Stimulated activated CD8-positive, alpha-beta memory T cell treated with anti-CD3 and anti-CD28 coated beads, Interleukin-7, amount 100 ng/mL, for 48 hours (primary cell): ENCODE data around the gene MORN1.

ENCODE experiments used
- DNase-seq, 2 donors: peaks; one replicate each; pipeline ENCODE4 v3.0.0-alpha.2; 2020; ENCODE audit warnings: low read depth in 1 of 2; ENCODE audit errors: extremely low read depth in 1 of 2

The MORN1 gene

DNA sequence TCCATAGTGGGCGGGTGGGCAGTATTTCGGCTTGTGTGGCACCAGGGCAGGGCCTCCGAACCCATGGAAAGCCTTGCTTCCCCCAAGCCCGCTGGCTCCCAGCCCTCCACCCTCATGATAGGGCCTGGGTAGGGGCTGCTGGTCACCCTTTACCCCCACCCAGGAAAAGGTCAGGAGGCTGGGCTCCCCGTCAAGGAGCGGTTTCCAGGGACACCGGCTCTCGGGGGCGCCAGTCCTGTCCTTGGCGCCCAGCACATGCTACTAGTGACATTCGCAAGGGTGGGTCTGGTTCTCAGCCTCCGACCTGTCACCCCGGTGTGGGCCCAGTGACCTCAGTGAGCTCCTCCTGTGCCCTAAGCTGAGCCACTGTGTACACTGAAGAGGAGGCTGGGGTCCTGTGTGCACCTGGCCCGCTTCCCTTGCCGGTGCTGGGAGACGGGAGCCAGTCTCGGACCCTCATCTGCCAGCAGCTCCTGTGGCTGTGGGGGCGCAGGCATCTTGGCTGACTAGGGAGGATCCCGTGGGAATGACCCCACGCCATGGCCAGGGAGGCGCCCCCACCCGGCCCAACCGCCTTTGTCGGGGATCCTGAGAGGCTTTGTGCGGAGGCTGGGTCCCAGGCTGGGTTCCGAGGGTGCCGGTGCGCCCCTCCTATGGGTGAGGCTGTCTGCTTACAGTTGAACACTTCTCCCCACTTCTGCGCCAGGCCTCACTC, 108.6 kb downstream of the MORN1 start:
- DNase-seq = no peak

DNA sequence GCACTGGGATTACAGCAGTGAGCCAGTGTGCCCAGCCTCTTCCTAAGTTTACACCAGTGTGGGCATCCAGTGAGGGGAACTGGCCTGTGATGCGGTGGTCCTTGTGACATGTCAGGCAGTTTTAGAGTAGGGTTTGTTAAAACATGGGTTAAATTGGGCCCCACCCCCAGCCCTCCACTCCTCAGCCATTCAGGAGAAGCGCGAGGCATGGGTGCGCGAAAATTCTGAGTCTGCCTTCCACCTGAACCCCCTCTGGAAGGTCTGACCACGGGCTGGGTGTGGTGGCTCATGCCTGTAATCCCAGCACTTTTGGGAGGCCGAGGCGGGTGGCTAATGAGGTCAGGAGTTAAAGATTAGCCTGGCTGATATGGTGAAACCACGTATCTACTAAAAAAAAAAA, 111.5 kb downstream of the MORN1 start:
- DNase-seq = no peak

- no peak for DNase-seq
Measured at GRCh38 chr1:2279210-2279639, 112.1 kb downstream of the MORN1 start.

DNA sequence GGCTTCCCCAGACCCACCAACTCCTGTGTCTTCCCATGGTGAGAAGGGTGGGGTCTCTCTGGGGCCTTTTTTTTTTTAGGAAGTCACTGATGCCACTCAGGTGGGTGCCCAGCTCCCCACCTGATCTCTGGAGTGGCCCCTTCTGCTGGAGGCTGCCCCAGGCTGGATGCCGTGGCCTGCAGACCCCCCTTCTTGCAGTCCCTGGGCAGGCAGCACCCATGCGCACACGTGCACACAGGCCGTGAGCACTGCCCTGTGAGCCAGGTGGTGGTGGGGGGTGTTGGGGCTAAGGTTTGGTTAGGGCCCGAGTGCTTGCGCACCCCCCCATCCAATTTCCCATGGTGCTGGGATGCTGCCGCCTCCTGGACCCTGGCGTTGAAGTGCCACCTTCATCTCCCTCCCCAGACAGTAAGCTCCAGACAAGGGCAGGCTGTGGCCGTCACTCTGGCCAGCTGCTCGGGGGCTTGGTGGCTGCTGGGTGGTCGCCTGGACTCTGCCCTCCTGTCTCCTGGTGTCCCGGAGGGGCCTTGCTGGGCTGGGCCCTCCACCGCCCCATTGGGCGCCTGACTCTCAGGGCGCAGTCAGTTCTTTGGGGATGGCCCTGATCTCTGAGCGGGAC, 112.7 kb downstream of the MORN1 start:
- no peak for DNase-seq

GRCh38 chr1:2277741-2278488, 113.4 kb downstream of the MORN1 start:
- no peak for DNase-seq

DNA sequence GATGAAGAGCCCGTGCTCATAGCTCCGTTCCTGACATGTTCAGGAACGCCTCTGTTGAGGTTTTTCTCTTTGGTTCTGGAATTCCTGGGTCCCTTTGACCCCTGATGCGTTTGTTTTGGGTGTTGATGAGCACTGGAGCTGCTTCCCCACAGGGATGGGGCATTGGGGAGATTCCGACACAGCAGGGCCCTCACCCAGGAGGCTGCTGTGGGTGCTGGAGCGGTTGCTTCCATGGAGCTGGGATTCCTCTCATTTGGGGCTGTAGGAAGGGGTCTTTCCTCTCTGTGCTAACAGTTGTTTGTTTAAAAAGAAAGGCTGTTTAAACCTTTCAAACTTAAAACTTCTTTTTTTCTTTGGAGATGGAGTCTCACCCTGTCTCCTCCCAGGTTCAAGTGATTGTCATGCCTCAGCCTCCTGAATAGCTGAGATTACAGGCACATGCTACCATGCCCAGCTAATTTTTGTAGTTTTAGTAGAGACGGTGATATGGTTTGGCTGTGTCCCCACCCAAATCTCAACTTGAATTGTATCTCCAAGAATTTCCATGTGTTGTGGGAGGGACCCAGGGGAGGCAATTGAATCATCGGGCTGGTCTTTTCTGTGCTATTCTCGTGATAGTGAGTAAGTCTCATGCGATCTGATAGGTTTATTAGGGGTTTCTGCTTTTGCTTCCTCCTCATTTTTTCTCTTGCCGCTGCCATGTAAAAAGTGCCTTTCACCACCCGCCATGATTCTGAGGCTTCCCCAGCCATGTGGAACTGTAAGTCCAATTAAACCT, 114.4 kb downstream of the MORN1 start:
- no peak for DNase-seq

- no peak for DNase-seq
Measured at GRCh38 chr1:2275796-2276536, 115.4 kb downstream of the MORN1 start.

- DNase-seq = no peak
Measured at GRCh38 chr1:2274929-2275475, 116.4 kb downstream of the MORN1 start.

DNA sequence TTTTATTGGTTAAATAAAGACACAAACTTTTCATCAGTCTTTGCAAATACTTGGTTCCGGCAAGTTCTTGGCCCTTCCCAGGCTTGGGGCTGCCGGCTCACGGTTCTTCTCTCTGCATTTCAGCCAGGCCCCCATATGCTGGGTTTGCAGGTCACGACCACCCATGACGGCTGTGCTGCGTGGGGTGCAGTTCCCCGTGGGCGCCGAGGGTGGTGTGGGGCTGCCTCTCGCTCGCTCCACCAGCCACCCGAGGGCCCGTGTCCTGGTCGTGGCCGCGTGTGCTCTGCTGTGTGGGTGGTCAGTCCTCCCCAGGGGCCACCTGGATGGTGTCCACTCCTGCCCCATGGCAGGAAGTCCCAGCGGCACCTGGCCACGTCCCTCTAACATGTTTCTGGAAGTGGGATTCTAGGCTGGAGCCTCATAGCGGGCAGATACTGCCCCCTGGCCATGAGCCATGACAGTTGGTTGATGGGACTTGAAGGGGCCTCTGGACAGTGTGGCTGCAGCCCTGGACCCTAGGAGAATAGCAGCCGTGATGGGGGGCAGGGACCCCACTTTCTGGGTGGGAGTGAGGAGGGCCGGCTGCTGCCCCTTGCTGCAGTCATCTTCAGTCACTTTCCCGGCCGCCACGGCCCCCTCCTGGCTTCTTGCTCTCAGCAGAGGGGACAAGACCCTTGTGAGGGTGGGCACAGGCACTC, 117.0 kb downstream of the MORN1 start:
- DNase-seq = no peak

- no peak for DNase-seq
Measured at GRCh38 chr1:2273401-2274090, 117.8 kb downstream of the MORN1 start.

GRCh38 chr1:2272686-2273400, 118.5 kb downstream of the MORN1 start:
- no peak for DNase-seq

- DNase-seq = no peak
Measured at GRCh38 chr1:2271841-2272655, 119.3 kb downstream of the MORN1 start.
